Peyer's patch (tissue), 4 donors: ENCODE data around the gene MBD3L5.

Experiments
- CTCF ChIP-seq, 6 experiments: fragments of 450-650 bp in 4 of 6; fragments of 200-600 bp in 2 of 6; sonication (generic) in 1 of 6; IDR thresholded peaks; one replicate each; pipeline ENCODE4 v1.5.1; 2017 to 2019; ENCODE audit warnings: antibody characterized with exemption in 6 of 6, mild to moderate bottlenecking in 3 of 6, moderate library complexity in 1 of 6
- POLR2A ChIP-seq, 2 donors: fragments of 450-650 bp; IDR thresholded peaks; one replicate each; pipeline ENCODE4 v1.5.1; 2017; ENCODE audit warnings: antibody characterized with exemption in 2 of 2, mild to moderate bottlenecking in 2 of 2, moderate library complexity in 2 of 2

GRCh38 chr19:7076151-7076550 lies 45.8 kb downstream of the MBD3L5 start:
- TF ChIP-seq CTCF (IDR thresholded peaks at IDR 0.05): no peak
- TF ChIP-seq POLR2A (IDR thresholded peaks at IDR 0.05): no peak
